ENCODE data around the gene SPTBN2.

Gene SPTBN2

DNA sequence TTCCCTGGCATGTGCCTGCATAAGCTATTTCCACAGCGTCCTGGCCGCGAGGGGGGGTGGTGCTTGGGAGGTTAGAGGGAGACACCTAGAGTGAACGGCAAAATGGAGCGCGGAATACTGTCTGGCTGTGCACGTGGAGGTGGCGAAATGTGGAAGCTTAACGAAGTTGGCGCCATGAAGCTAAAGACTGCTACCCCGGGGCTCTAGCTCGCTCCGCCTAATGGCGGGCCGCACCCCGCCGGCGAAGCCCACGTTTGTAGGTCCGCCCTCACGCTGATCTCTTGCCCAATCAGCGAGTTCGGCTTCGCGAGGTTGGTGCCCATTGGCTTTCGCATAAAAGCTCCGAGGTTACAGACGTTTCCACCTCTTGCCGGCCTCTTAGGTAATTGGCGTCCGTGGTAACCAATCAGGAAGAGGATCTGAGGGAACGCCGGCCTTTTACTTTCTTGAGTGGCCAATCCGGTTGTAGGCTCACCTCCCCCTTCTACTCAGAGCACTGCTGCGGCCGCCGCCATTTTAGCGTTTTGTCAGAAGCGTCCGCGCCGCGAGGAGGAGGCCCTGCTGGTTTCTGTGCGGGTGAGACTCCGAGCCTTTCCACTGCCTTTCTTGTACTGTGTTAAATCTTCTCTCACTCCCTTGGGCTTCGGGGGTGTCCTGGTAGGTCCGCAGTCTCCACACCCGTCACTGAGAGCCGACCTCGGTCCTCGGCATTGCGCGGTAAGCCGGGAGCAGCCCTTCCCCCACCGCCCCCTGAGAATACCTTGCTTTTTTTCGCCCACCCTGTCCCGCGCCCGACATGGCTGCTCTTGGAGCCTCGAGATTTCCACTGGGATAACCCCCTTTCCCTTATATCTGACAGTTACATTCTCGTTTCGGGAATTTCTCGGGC lies 90.6 kb downstream of the SPTBN2 start, which contains the start of gene RBM4:
RBM4 (plus strand) TSS at position 527 of the 889 bp plus-strand sequence. CDS start 1,009 bp downstream, outside the sequence.
- DNase-seq (ENCODE audit: low spot score) = peak; percentile 95

DNA sequence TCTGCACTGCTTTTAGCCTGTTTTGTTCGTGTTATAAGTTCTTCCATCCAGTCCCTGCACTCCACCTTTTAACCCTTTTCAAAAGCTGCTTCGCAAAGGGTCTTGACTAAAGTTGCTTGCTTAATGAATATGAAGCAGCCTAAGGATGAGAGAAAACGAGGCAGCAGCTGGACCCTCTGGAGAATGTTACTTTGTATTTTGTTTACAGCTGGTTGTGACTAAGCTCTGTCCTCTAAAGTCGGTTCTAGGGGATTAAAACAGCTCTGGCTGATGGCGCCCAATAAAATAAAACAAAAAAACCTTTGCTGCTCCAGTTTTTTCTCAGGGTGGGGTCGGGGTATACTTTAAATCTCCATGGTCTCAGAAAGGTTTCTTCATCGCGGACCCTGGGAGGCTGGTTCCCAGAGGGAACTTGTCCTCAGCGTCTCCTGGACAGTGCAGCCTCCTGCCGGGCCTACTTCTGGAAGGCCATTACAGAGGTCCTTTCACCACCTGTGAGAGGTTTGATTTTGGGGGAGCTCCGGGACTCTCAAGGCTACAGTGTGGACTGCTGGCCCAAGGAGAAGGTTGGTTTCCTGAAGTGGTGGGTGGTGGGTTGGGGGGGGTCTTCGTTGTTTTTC lies 91.3 kb downstream of the SPTBN2 start:
- DNase-seq (ENCODE audit: low spot score) = no peak

DNA sequence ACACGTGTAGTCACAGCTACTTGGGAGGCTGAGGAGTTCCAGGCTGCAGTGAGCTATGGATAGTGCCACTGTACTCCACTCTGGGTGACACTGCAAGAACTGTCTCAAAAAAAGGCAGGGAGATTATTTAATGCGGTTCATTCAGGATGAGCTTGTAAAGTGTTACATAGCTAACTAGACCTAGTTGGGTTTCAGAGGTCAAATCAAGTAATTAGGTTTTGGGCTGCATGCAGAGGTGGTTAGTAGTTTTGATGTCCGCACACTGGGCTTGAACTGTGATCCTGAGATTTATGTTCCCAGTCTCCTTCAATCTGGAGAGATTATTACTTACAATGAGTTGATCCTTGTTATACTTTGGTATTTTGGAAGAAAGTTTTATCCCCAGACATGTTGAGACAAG lies 92.6 kb downstream of the SPTBN2 start:
- DNase-seq (ENCODE audit: low spot score) = no peak
